Measurements from ENCODE around the gene CLDN20.

GRCh38 chr6:155324993-155325392 is 61.2 kb downstream of the CLDN20 start:
- TF ChIP-seq CTCF (IDR thresholded peaks at IDR 0.05) (no peak), ZFX (IDR thresholded peaks at IDR 0.05; ENCODE audit: borderline replicate concordance) (no peak)
